ENCODE results near the gene VEZF1. TPM values are rescaled to one million over a fixed set of nuclear protein-coding genes. Genes with fewer than 3 reads are reported as not detected.

VEZF1 gene, protein sequence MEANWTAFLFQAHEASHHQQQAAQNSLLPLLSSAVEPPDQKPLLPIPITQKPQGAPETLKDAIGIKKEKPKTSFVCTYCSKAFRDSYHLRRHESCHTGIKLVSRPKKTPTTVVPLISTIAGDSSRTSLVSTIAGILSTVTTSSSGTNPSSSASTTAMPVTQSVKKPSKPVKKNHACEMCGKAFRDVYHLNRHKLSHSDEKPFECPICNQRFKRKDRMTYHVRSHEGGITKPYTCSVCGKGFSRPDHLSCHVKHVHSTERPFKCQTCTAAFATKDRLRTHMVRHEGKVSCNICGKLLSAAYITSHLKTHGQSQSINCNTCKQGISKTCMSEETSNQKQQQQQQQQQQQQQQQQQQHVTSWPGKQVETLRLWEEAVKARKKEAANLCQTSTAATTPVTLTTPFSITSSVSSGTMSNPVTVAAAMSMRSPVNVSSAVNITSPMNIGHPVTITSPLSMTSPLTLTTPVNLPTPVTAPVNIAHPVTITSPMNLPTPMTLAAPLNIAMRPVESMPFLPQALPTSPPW
- 48.2 and 66.1 TPM in 2 replicates for total RNA-seq (2014; rRNA removed; shearing (Covaris generic))

DNA sequence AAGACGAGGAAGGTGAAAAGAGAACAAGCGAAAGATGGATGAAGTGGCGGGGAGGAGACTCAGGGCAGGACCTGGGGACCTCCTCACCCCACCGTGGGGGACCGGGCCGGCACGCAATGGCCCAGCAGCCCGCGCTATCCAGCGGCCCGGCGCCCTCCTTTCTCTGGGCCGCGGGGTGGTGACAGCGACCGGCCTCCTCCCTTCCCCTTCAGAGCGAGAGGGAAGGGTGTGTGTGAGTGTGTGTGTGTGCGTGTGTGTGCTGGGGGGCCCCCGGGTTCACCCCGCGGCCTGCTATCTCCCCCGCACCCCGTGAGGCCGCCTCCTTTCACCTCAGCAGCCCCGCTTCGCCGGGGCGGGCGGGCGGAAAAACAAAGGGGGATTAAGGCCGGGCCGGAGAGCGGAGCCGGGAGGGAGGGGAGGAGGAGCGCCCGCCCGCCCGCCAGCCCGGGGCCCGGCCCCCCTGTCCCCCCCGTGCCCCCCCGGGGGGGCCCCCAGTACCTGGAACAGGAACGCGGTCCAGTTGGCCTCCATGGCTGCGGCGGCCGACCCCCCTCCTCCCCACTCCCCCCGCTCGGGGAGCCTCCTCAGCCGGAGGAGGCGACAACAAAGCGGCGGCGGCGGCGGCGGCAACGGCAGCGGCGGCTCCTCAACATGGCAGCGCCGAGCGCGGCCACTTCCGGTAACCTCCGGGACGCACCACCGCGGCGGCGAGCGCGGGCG lies at the start of gene VEZF1:
Gene VEZF1 (minus strand): TSS at position 674 of the 720 bp plus-strand sequence. CDS start 143 bp downstream, at position 531.
- H3K4me3 ChIP-seq (ENCODE audit: insufficient read depth, low read depth, low read length): peak within 1 kb of the TSS; percentile 78
- no peaks in the 10 kb centered on the region for H3K27me3 ChIP-seq (ENCODE audit: control insufficient read depth, insufficient read depth, low read length)
- peak; percentile 96 for DNase-seq
- H3K36me3 ChIP-seq (replicated peaks; ENCODE audit: control insufficient read depth, insufficient read depth, low read length): peaks cover under 1% of the 10 kb centered on the region; the same call in 1 of the 2 replicates

- Histone ChIP-seq H3K4me3 (ENCODE audit: insufficient read depth, low read depth, low read length) (no peak overlapping the region), H3K27me3 (ENCODE audit: control insufficient read depth, insufficient read depth, low read length) (no peaks in the 10 kb centered on the region), H3K36me3 (replicated peaks; ENCODE audit: control insufficient read depth, insufficient read depth, low read length) (no peaks in the 10 kb centered on the region)
- no peak for DNase-seq
These were observed 44.8 kb upstream of the VEZF1 start for GRCh38 chr17:58032691-58033415.

- Histone ChIP-seq H3K27me3 (ENCODE audit: control insufficient read depth, insufficient read depth, low read length) (no peaks in the 10 kb centered on the region), H3K4me3 (ENCODE audit: insufficient read depth, low read depth, low read length) (no peak overlapping the region), H3K36me3 (replicated peaks; ENCODE audit: control insufficient read depth, insufficient read depth, low read length) (no peaks in the 10 kb centered on the region)
- DNase-seq: no peak
These were observed 40.5 kb upstream of the VEZF1 start for GRCh38 chr17:58028578-58028977.

- Histone ChIP-seq H3K4me3 (ENCODE audit: insufficient read depth, low read depth, low read length) (no peak overlapping the region), H3K27me3 (ENCODE audit: control insufficient read depth, insufficient read depth, low read length) (no peaks in the 10 kb centered on the region), H3K36me3 (replicated peaks; ENCODE audit: control insufficient read depth, insufficient read depth, low read length) (no peaks in the 10 kb centered on the region)
- DNase-seq: no peak
These were observed 32.3 kb upstream of the VEZF1 start for GRCh38 chr17:58020401-58020800.

GRCh38 chr17:58019521-58019920 lies 31.5 kb upstream of the VEZF1 start:
- H3K27me3 ChIP-seq (ENCODE audit: control insufficient read depth, insufficient read depth, low read length): no peaks in the 10 kb centered on the region
- no peaks in the 10 kb centered on the region for H3K36me3 ChIP-seq (replicated peaks; ENCODE audit: control insufficient read depth, insufficient read depth, low read length)
- H3K4me3 ChIP-seq (ENCODE audit: insufficient read depth, low read depth, low read length): no peak overlapping the region
- DNase-seq: no peak

DNA sequence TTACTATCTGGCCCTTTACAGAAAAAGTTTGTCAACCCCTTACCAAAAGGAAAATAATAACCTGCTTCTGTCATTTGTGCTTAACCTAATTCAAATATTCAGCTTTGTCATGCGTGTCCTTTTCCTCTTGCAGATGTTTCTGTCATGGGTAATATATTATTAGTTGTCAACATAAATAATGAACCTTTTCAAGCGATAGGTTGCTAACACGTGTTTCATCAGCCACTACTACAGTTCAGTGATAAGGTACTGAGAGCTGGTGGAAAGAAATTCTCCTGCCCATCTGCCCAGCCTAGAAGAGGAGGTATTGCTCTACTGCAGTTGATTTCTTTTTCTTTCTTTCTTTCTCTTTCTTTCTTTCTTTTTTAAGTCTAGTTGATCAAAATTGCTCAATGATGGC lies 31.0 kb upstream of the VEZF1 start:
- DNase-seq: no peak
- no peaks in the 10 kb centered on the region for H3K36me3 ChIP-seq (replicated peaks; ENCODE audit: control insufficient read depth, insufficient read depth, low read length)
- H3K4me3 ChIP-seq (ENCODE audit: insufficient read depth, low read depth, low read length): no peak overlapping the region
- no peaks in the 10 kb centered on the region for H3K27me3 ChIP-seq (ENCODE audit: control insufficient read depth, insufficient read depth, low read length)

GRCh38 chr17:58010067-58010799 lies 22.2 kb upstream of the VEZF1 start:
- H3K4me3 ChIP-seq (ENCODE audit: insufficient read depth, low read depth, low read length): no peak overlapping the region
- H3K27me3 ChIP-seq (ENCODE audit: control insufficient read depth, insufficient read depth, low read length): no peaks in the 10 kb centered on the region
- peaks cover 4% of the 10 kb centered on the region for H3K36me3 ChIP-seq (replicated peaks; ENCODE audit: control insufficient read depth, insufficient read depth, low read length)
- DNase-seq: no peak

GRCh38 chr17:58007781-58008706 lies 20.0 kb upstream of the VEZF1 start:
- Histone ChIP-seq H3K36me3 (replicated peaks; ENCODE audit: control insufficient read depth, insufficient read depth, low read length) (peaks cover 21% of the 10 kb centered on the region), H3K27me3 (ENCODE audit: control insufficient read depth, insufficient read depth, low read length) (no peaks in the 10 kb centered on the region), H3K4me3 (ENCODE audit: insufficient read depth, low read depth, low read length) (peak overlapping the region; percentile 97)
- no peak for DNase-seq

GRCh38 chr17:58006924-58007780 lies 19.1 kb upstream of the VEZF1 start, which contains the start of gene SRSF1:
Gene SRSF1 (minus strand): TSS chr17:58007246. CDS start chr17:58007137, 109 bp downstream.
- peak; percentile 93 for DNase-seq
- Histone ChIP-seq H3K36me3 (replicated peaks; ENCODE audit: control insufficient read depth, insufficient read depth, low read length) (peaks cover 22% of the 10 kb centered on the region), H3K27me3 (ENCODE audit: control insufficient read depth, insufficient read depth, low read length) (no peaks in the 10 kb centered on the region), H3K4me3 (ENCODE audit: insufficient read depth, low read depth, low read length) (peak within 1 kb of the TSS; percentile 97)

GRCh38 chr17:58006560-58006923 lies 18.5 kb upstream of the VEZF1 start:
- Histone ChIP-seq H3K36me3 (replicated peaks; ENCODE audit: control insufficient read depth, insufficient read depth, low read length) (peaks cover 22% of the 10 kb centered on the region), H3K4me3 (ENCODE audit: insufficient read depth, low read depth, low read length) (peak overlapping the region; percentile 97), H3K27me3 (ENCODE audit: control insufficient read depth, insufficient read depth, low read length) (no peaks in the 10 kb centered on the region)
- peak; percentile 64 for DNase-seq

- no peak for DNase-seq
- Histone ChIP-seq H3K36me3 (replicated peaks; ENCODE audit: control insufficient read depth, insufficient read depth, low read length) (peaks cover 22% of the 10 kb centered on the region), H3K4me3 (ENCODE audit: insufficient read depth, low read depth, low read length) (peak overlapping the region; percentile 97), H3K27me3 (ENCODE audit: control insufficient read depth, insufficient read depth, low read length) (no peaks in the 10 kb centered on the region)
These were observed 17.9 kb upstream of the VEZF1 start for GRCh38 chr17:58005728-58006559.

All from H7 (cell line).